PC-9 (cell line): ENCODE measurements around the gene CD226. TPM values are rescaled to one million over a fixed set of nuclear protein-coding genes. Genes with fewer than 3 reads are reported as not detected.

Experiments used
- BruUV-seq: library from RNA; stranded (reverse); fragments of 400-500 nt; replicated peaks from 2 replicates; lab custom pipeline; 2021; lab: Mats Ljungman, UMichigan
- CTCF ChIA-PET: fragments of 300-600 bp; sonication (Branson Sonifier 250); formaldehyde crosslinking; loops from one replicate; lab custom pipeline; 2022; ENCODE audit warnings: antibody characterized with exemption; lab: Charles Lee
- POLR2A ChIA-PET: fragments of 300-600 bp; sonication (Branson Sonifier 250); formaldehyde crosslinking; loops from one replicate; lab custom pipeline; 2022; ENCODE audit warnings: antibody characterized with exemption; ENCODE audit not compliant: unreplicated experiment; lab: Charles Lee
- DNase-seq, 2 experiments: peaks; one replicate each; pipeline versions ENCODE4 v3.0.0 to v3.0.0-alpha.2; 2015 to 2022; ENCODE audit warnings: mixed read lengths in 1 of 2
- H2AFZ ChIP-seq: fragments of 200-600 bp; sonication (generic); 2 replicates; pipeline ENCODE4 v1.8.1; 2017; ENCODE audit warnings: antibody characterized with exemption
- H3F3A ChIP-seq: fragments of 200-600 bp; sonication (generic); 2 replicates; pipeline ENCODE4 v1.8.1; 2017; ENCODE audit warnings: antibody characterized with exemption, mild to moderate bottlenecking, low read depth; ENCODE audit not compliant: insufficient read depth
- H3K27ac ChIP-seq: fragments of 200-600 bp; sonication (generic); 2 replicates; pipeline ENCODE4 v1.6.1; 2016; ENCODE audit warnings: mixed run types
- H3K27me3 ChIP-seq: fragments of 200-600 bp; sonication (generic); 2 replicates; pipeline ENCODE4 v1.6.1; 2016; ENCODE audit warnings: low read depth, mixed run types; ENCODE audit not compliant: insufficient read depth
- H3K36me3 ChIP-seq: fragments of 200-600 bp; sonication (generic); 2 replicates; pipeline ENCODE4 v1.6.1; 2016; ENCODE audit warnings: low read depth, mixed run types
- H3K4me1 ChIP-seq: fragments of 200-600 bp; sonication (generic); replicated peaks from 2 replicates; pipeline ENCODE4 v1.6.1; 2016; ENCODE audit warnings: mixed run types; ENCODE audit not compliant: insufficient read depth
- H3K4me2 ChIP-seq: fragments of 200-600 bp; sonication (generic); 2 replicates; pipeline ENCODE4 v1.6.1; 2017; ENCODE audit warnings: mixed run types
- H3K4me3 ChIP-seq: fragments of 200-600 bp; sonication (generic); 2 replicates; pipeline ENCODE4 v1.6.1; 2016; ENCODE audit warnings: mixed run types
- H3K79me2 ChIP-seq: fragments of 200-600 bp; sonication (generic); 2 replicates; pipeline ENCODE4 v1.6.1; 2017; ENCODE audit warnings: low read depth, mixed run types
- H3K9me2 ChIP-seq: fragments of 200-600 bp; sonication (generic); 2 replicates; pipeline ENCODE4 v1.8.1; 2017; ENCODE audit warnings: mild to moderate bottlenecking; ENCODE audit not compliant: insufficient read depth
- H3K9me3 ChIP-seq: fragments of 200-600 bp; sonication (generic); 2 replicates; pipeline ENCODE4 v1.8.1; 2016; ENCODE audit warnings: low read depth; ENCODE audit not compliant: insufficient read depth
- H4K20me1 ChIP-seq: fragments of 200-600 bp; sonication (generic); 2 replicates; pipeline ENCODE4 v1.8.1; 2017; ENCODE audit not compliant: insufficient read depth
- CTCF ChIP-seq: fragments of 200-600 bp; sonication (generic); conservative IDR thresholded peaks from 2 replicates; pipeline ENCODE4 v1.6.1; 2017; ENCODE audit warnings: mixed run types, antibody characterized with exemption, mild to moderate bottlenecking, moderate library complexity
- EZH2 ChIP-seq: fragments of 200-600 bp; sonication (generic); IDR thresholded peaks from 2 replicates; pipeline ENCODE4 v1.8.0; 2017; ENCODE audit warnings: antibody characterized with exemption, low read depth
- intact Hi-C: fragments of 100-400 bp; cut with micrococcal nuclease; formaldehyde crosslinking; loops from one replicate; pipeline ENCODE4 v1.10.0; 2022; ENCODE audit not compliant: unreplicated experiment
- total RNA-seq: library from RNA; stranded (reverse); gene quantifications from 2 replicates; pipeline ENCODE4 v1.2.3, GENCODE V29; 2021

CD226 gene
- total RNA-seq, 1 experiment from 2014 or later, result 0.13 TPM

GRCh38 chr18:69898241-69898861 is 49.3 kb downstream of the CD226 start:
- CTCF ChIA-PET, result no interaction called here
- H3K27ac ChIP-seq, result no peak overlapping the region
- H3K4me3 ChIP-seq, result no peak overlapping the region
- H3K36me3 ChIP-seq, result no peaks in the 10 kb centered on the region
- intact Hi-C loops, result no loop called here
- no peak for DNase-seq
- no peaks in the 10 kb centered on the region for H3K4me1 ChIP-seq
- no peaks in the 10 kb centered on the region for H3K79me2 ChIP-seq
- POLR2A ChIA-PET, result no interaction called here
- no peak overlapping the region for H2AFZ ChIP-seq
- TF ChIP-seq CTCF (no peak), EZH2 (no peak)
- H3K9me3 ChIP-seq, result no peaks in the 10 kb centered on the region; the same call in 1 of the 2 replicates
- no peak overlapping the region for H3K4me2 ChIP-seq
- no peaks in the 10 kb centered on the region for H3K9me2 ChIP-seq
- no peaks in the 10 kb centered on the region for H3F3A ChIP-seq
- no TSS peak for BruUV-seq
- no peaks in the 10 kb centered on the region for H4K20me1 ChIP-seq
- no peaks in the 10 kb centered on the region for H3K27me3 ChIP-seq

- Histone ChIP-seq H3K9me3 (no peaks in the 10 kb centered on the region; the same call in 1 of the 2 replicates), H3K4me3 (no peak overlapping the region), H3K9me2 (no peaks in the 10 kb centered on the region), H3K4me2 (no peak overlapping the region), H3K4me1 (no peaks in the 10 kb centered on the region), H2AFZ (no peak overlapping the region), H3F3A (no peaks in the 10 kb centered on the region), H3K36me3 (no peaks in the 10 kb centered on the region), H4K20me1 (no peaks in the 10 kb centered on the region), H3K27ac (no peak overlapping the region), H3K27me3 (no peaks in the 10 kb centered on the region), H3K79me2 (no peaks in the 10 kb centered on the region)
- TF ChIP-seq EZH2 (no peak), CTCF (no peak)
- POLR2A ChIA-PET, result no interaction called here
- CTCF ChIA-PET, result no interaction called here
- BruUV-seq, result no TSS peak
- DNase-seq, result no peak
- intact Hi-C loops, result no loop called here
Observed at GRCh38 chr18:69897397-69898108, 50.1 kb downstream of the CD226 start.

- Histone ChIP-seq H3K36me3 (no peaks in the 10 kb centered on the region), H2AFZ (no peak overlapping the region), H4K20me1 (no peaks in the 10 kb centered on the region), H3K9me2 (no peaks in the 10 kb centered on the region), H3K9me3 (no peaks in the 10 kb centered on the region; the same call in 1 of the 2 replicates), H3K4me1 (no peaks in the 10 kb centered on the region), H3K79me2 (no peaks in the 10 kb centered on the region), H3K27me3 (no peaks in the 10 kb centered on the region), H3K27ac (no peak overlapping the region), H3K4me3 (no peak overlapping the region), H3K4me2 (no peak overlapping the region), H3F3A (no peaks in the 10 kb centered on the region)
- POLR2A ChIA-PET, result no interaction called here
- no peak for DNase-seq
- BruUV-seq, result no TSS peak
- TF ChIP-seq CTCF (no peak), EZH2 (no peak)
- intact Hi-C loops, result no loop called here
- CTCF ChIA-PET, result no interaction called here
Observed at GRCh38 chr18:69895066-69896047, 52.3 kb downstream of the CD226 start.
